BJ (cell line): Measurements from ENCODE around the gene ZBTB40. TPM values are rescaled to one million over a fixed set of nuclear protein-coding genes. Genes with fewer than 3 reads are reported as not detected.

ENCODE experiments used
- CTCF ChIA-PET: fragments of 350-600 bp; formaldehyde crosslinking; extraction: SDS; loops from one replicate; lab custom pipeline; 2021; ENCODE audit warnings: antibody characterized with exemption, inconsistent platforms; lab: Yijun Ruan, JAX
- POLR2A ChIA-PET: fragments of 300-600 bp; sonication (Branson Sonifier 250); formaldehyde crosslinking; extraction: SDS; loops from one replicate; lab custom pipeline; 2021; ENCODE audit warnings: antibody characterized with exemption; lab: Charles Lee
- DNase-seq: peaks from one replicate; pipeline ENCODE4 v3.0.0-alpha.2; 2011; ENCODE audit warnings: low read depth
- H3K27me3 ChIP-seq: 2 replicates; pipeline ENCODE4 v1.6.0; 2011; ENCODE audit warnings: low read length; ENCODE audit not compliant: control insufficient read depth, insufficient read depth
- H3K36me3 ChIP-seq: 2 replicates; pipeline ENCODE4 v1.5.1; 2011; ENCODE audit warnings: low read length; ENCODE audit not compliant: control insufficient read depth, insufficient read depth
- H3K4me3 ChIP-seq: 2 replicates; pipeline ENCODE4 v1.5.1; 2011; ENCODE audit warnings: low read depth, mild to moderate bottlenecking, control low read depth, low read length
- polyA plus RNA-seq: library from polyadenylated mRNA; depleted of rRNA; stranded (reverse); fragments of >200 nt; gene quantifications from 2 replicates; pipeline ENCODE4 v1.2.3, GENCODE V29; 2011
- TF ChIP-seq, protein P1 (sequence below): IDR thresholded peaks from 2 replicates; pipeline ENCODE4 v1.5.1; 2011; ENCODE audit warnings: low read depth, mild to moderate bottlenecking, control low read depth, inconsistent platforms, low read length, moderate library complexity; ENCODE audit not compliant: insufficient read depth

The ZBTB40 gene
- polyA plus RNA-seq, 1 experiment = 5.0 TPM

DNA sequence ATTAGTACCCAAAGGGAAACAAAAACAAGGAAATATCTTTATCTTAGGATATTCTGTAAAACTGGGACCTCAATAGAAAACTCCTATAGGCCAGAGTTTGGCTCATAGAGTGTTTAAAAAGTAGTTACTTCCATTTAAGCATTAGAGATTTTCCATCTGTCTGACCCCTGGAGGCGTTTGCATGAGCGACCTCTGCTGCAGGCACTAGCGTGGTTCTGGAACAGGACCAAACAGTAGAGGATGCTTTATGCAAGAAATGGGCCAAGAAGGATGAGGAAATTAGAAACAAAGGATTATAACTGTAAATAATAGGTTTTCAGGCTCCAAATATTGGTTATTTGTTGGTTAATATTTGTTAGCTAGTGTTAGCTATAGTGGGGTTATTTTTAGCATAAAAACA is 5.7 kb downstream of the ZBTB40 start:
- Histone ChIP-seq H3K27me3 (no peaks in the 10 kb centered on the region), H3K36me3 (no peaks in the 10 kb centered on the region), H3K4me3 (no peak overlapping the region)
- TF ChIP-seq, protein P1, sequence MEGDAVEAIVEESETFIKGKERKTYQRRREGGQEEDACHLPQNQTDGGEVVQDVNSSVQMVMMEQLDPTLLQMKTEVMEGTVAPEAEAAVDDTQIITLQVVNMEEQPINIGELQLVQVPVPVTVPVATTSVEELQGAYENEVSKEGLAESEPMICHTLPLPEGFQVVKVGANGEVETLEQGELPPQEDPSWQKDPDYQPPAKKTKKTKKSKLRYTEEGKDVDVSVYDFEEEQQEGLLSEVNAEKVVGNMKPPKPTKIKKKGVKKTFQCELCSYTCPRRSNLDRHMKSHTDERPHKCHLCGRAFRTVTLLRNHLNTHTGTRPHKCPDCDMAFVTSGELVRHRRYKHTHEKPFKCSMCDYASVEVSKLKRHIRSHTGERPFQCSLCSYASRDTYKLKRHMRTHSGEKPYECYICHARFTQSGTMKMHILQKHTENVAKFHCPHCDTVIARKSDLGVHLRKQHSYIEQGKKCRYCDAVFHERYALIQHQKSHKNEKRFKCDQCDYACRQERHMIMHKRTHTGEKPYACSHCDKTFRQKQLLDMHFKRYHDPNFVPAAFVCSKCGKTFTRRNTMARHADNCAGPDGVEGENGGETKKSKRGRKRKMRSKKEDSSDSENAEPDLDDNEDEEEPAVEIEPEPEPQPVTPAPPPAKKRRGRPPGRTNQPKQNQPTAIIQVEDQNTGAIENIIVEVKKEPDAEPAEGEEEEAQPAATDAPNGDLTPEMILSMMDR = no peak
- CTCF ChIA-PET = no interaction called here
- POLR2A ChIA-PET = no interaction called here
- DNase-seq = no peak

DNA sequence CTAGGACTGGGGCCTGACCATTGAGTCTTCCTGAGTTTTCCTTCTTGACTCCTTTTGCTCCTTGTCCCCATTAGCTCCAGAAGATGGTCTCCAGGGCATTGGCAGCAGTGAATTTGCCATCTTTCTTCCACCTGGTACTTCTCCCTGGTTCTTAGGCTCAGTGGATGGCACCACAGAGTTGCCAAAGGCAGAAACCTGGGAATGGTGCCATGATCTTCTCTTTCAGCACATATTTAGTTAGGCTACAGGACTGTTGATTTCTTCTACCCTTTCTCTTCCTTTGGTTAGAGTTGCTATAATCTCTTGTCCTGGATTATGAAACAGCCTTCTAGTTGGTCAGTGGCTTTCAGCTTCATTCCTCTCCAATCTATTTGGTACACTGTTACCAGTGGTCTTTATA is 6.2 kb downstream of the ZBTB40 start:
- Histone ChIP-seq H3K4me3 (no peak overlapping the region), H3K27me3 (no peaks in the 10 kb centered on the region), H3K36me3 (no peaks in the 10 kb centered on the region)
- TF ChIP-seq, protein P1 = no peak
- POLR2A ChIA-PET = no interaction called here
- no peak for DNase-seq
- CTCF ChIA-PET = no interaction called here

DNA sequence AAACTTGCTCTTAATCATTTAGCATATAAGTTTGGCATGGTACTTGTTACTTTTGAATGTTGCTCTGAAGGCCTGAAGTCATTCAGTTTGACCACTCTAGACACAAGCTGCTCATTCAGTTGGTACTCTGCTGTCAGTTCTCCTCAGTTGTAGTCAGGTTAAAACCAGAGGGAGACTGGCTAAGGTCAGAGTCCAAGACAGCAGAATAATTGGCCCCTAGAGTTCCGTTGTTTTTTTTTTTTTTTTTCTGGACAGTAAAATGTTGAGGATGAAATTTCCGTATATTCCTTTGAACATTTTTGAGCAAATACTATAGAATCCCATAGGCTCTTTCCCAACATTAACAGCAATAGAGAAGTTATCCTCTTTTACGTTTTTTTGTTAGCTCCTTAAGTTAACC is 9.4 kb downstream of the ZBTB40 start:
- DNase-seq = no peak
- no peak overlapping the region for H3K4me3 ChIP-seq
- TF ChIP-seq, protein P1 = no peak
- ChIA-PET CTCF (interaction anchor here (0.9 kb wide), 1 partner anchor 41 kb away, joined by 3 read pairs; no protein-coding TSS in a partner anchor), POLR2A (no interaction called here)
- no peaks in the 10 kb centered on the region for H3K36me3 ChIP-seq
- no peaks in the 10 kb centered on the region for H3K27me3 ChIP-seq

DNA sequence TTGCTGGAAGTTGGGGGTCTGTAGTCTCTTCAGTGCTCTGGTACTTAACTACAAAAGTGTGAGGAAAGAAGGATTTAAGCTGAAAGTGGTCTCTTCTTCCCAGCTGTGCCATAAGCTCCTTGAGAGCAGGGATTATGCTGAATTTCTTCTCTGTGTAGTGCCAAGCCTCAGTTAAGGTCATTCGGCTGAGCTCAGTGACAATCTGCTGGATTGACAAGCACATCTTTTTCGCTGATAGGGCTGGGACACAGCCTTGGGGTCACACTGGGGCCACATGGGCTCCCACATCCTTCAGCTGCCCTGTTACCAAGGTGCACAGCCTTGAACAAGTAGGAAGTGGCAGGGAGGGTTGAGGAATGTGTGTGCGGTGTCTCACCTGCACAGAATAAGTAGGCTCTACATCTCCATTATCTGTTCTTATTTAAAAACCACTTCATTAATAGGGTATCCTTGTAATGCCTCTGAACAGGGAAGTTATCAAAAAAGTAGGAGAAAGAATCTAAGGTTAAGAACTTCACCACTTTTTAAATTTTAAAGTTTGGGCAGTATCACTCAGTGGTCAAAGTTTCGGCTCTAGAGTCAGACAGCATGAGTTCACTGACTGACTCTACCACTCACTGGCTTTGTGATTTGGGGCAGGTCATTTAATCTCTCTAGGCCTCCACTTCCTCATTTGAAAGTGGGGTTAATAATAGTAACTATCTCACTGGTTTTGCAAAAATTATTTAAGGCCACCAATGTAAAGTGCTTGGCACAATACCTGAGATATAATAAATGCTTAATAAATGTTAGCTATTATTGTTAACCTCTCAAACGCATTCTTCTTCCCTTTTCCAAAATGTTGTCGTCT is 10.3 kb downstream of the ZBTB40 start:
- DNase-seq = no peak
- TF ChIP-seq, protein P1 = no peak
- Histone ChIP-seq H3K4me3 (no peak overlapping the region), H3K27me3 (no peaks in the 10 kb centered on the region), H3K36me3 (no peaks in the 10 kb centered on the region)
- ChIA-PET POLR2A (no interaction called here), CTCF (interaction anchor here (0.9 kb wide), 1 partner anchor 40 kb away, joined by 3 read pairs; no protein-coding TSS in a partner anchor)

DNA sequence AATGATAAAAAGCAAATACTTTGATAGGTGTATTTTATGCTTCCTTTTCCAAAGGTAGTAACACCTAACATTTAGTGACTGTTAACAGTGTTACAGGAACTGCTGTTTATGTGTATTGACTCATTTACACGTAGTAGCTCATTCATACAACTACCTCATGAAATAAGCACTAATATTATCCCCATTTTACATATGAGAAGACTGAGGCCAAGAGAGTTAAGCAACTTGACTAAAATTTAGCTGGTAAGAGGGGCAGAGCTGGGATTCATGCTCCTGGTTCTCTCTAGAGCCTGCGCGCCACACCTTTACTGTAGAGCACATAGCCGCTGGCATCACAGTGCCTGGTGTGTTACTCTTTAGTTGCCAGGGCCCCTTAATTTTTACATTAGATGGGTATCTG is 11.3 kb downstream of the ZBTB40 start:
- Histone ChIP-seq H3K4me3 (no peak overlapping the region), H3K27me3 (no peaks in the 10 kb centered on the region), H3K36me3 (no peaks in the 10 kb centered on the region)
- ChIA-PET POLR2A (no interaction called here), CTCF (no interaction called here)
- TF ChIP-seq, protein P1 = no peak
- DNase-seq = no peak
